Breast epithelium (tissue), 3 donors: ENCODE results near the gene REXO1.

Source experiments
- CTCF ChIP-seq, 3 donors: fragments of 450-650 bp; IDR thresholded peaks; one replicate each; pipeline ENCODE4 v1.5.1; 2016 to 2017; ENCODE audit warnings: antibody characterized with exemption in 3 of 3, mild to moderate bottlenecking in 3 of 3, moderate library complexity in 3 of 3
- POLR2A ChIP-seq: fragments of 450-650 bp; IDR thresholded peaks from one replicate; pipeline ENCODE4 v1.6.1; 2016; ENCODE audit warnings: antibody characterized with exemption, mild to moderate bottlenecking, moderate library complexity
- POLR2AphosphoS5 ChIP-seq, 3 donors: sonication (generic); formaldehyde crosslinking; IDR thresholded peaks; one replicate each; pipeline ENCODE4 v1.6.1; 2017; ENCODE audit warnings: antibody characterized with exemption in 3 of 3

- TF ChIP-seq POLR2A (no peak), CTCF (IDR thresholded peaks at IDR 0.05) (no peak), POLR2AphosphoS5 (IDR thresholded peaks at IDR 0.05) (no peak)
Measured at GRCh38 chr19:1827566-1828278, 20.6 kb downstream of the REXO1 start.
